Stimulated activated CD8-positive, alpha-beta memory T cell treated with anti-CD3 and anti-CD28 coated beads, Interleukin-4, amount 100 ng/mL, for 1 hour (primary cell): ENCODE results near the gene ZBTB20.

Experiments
- DNase-seq, 2 donors: peaks; one replicate each; pipeline ENCODE4 v3.0.0-alpha.2; 2020; ENCODE audit warnings: low read depth in 2 of 2, low spot score in 1 of 2

Gene ZBTB20

GRCh38 chr3:114383875-114384557, 763.1 kb downstream of the ZBTB20 start:
- peak; percentile 16 to 18 for DNase-seq

- DNase-seq = no peak
Measured at GRCh38 chr3:114380233-114380651, 766.8 kb downstream of the ZBTB20 start.

- no peak for DNase-seq
Measured at GRCh38 chr3:114379266-114379665, 767.8 kb downstream of the ZBTB20 start.

GRCh38 chr3:114378760-114379159, 768.3 kb downstream of the ZBTB20 start:
- DNase-seq = no peak

GRCh38 chr3:114377426-114377825, 769.7 kb downstream of the ZBTB20 start:
- DNase-seq = no peak

- DNase-seq = no peak
Measured at GRCh38 chr3:114376516-114377185, 770.4 kb downstream of the ZBTB20 start.

- DNase-seq = no peak
Measured at GRCh38 chr3:114375608-114376421, 771.3 kb downstream of the ZBTB20 start.

GRCh38 chr3:114374433-114374990, 772.6 kb downstream of the ZBTB20 start:
- DNase-seq = no peak

- no peak for DNase-seq
Measured at GRCh38 chr3:114370537-114371174, 776.4 kb downstream of the ZBTB20 start.

GRCh38 chr3:114365909-114366308, 781.2 kb downstream of the ZBTB20 start:
- no peak for DNase-seq

GRCh38 chr3:114364806-114365654, 782.1 kb downstream of the ZBTB20 start:
- DNase-seq = no peak

GRCh38 chr3:114363554-114364202, 783.4 kb downstream of the ZBTB20 start:
- no peak for DNase-seq

GRCh38 chr3:114362815-114363214, 784.3 kb downstream of the ZBTB20 start:
- DNase-seq = no peak

GRCh38 chr3:114361391-114361790, 785.7 kb downstream of the ZBTB20 start:
- DNase-seq = no peak

GRCh38 chr3:114356525-114356924, 790.6 kb downstream of the ZBTB20 start:
- DNase-seq = no peak

- no peak for DNase-seq
Measured at GRCh38 chr3:114356066-114356465, 791.0 kb downstream of the ZBTB20 start.

- no peak for DNase-seq
Measured at GRCh38 chr3:114355653-114356052, 791.4 kb downstream of the ZBTB20 start.

- no peak for DNase-seq
Measured at GRCh38 chr3:114351822-114352145, 795.3 kb downstream of the ZBTB20 start.

GRCh38 chr3:114351123-114351821, 795.8 kb downstream of the ZBTB20 start:
- no peak for DNase-seq
